ENCODE data around the gene RGMB.

Gene RGMB

DNA sequence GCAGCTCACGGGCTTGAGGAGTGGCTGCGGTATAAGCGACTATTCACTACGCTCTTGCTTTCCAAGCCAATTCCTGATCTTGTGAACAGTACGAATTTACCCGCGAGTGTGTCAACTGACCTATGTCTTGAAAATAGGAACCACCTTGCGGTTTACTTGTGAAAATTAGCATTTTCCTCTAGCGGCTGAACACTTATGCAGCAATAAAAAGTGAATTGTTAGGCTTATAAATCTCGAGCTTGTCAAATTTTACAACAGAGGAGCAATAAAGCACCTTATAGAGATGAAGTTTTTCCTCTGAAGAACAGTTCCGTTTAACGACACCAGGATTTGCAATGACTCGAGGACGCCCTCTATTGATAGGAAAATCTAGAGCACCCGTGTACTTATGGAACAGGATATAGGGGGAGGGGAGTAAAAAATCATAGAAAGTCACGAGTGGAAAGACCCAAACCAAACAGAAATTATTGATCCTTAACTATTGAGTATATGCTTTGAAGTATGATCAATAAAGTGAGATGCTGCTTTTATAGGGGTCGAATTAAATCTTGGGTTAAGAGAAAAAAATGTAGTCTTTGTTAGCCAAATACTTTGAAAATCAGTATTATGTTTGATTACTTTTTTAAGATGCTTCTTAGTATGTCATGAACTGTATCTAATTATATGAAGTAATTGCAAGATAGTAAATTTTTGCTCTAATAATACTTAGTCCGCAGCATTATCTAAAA, 1.9 kb upstream of the RGMB start:
- H3K27ac Mint-ChIP-seq = no peak overlapping the region
- no peak for DNase-seq (ENCODE audit: low spot score)
- H3K36me3 Mint-ChIP-seq (ENCODE audit: low read depth) = no peaks in the 10 kb centered on the region
- H3K9me3 Mint-ChIP-seq = no peaks in the 10 kb centered on the region
- H3K27me3 Mint-ChIP-seq (ENCODE audit: low read depth) = peaks cover 82% of the 10 kb centered on the region
- H3K4me1 Mint-ChIP-seq (ENCODE audit: low read depth) = peaks cover 41% of the 10 kb centered on the region
- H3K4me3 Mint-ChIP-seq = peak overlapping the region; percentile 90

- no peaks in the 10 kb centered on the region for H3K36me3 Mint-ChIP-seq (ENCODE audit: low read depth)
- no peaks in the 10 kb centered on the region for H3K9me3 Mint-ChIP-seq
- H3K27ac Mint-ChIP-seq = peak overlapping the region; percentile 63
- H3K4me3 Mint-ChIP-seq = peak overlapping the region; percentile 88
- no peak for DNase-seq (ENCODE audit: low spot score)
- H3K4me1 Mint-ChIP-seq (ENCODE audit: low read depth) = peaks cover 41% of the 10 kb centered on the region
- H3K27me3 Mint-ChIP-seq (ENCODE audit: low read depth) = peaks cover 82% of the 10 kb centered on the region
These were observed 849 bp upstream of the RGMB start for GRCh38 chr5:98772415-98773213.

DNA sequence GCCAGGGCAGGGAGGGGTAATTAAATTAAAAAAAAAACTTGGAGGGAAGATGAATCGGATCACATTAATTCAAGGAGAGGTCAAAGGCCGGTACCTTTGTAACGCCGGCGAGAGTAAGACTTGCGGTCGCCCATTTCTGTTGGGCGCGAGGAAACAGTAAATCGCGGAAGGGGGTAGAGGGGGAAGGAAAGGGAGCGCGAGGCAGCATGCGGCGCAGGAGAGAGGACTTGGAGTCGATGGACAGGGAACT, 324 bp upstream of the RGMB start:
- no peak for DNase-seq (ENCODE audit: low spot score)
- Mint-ChIP-seq H3K9me3 (no peaks in the 10 kb centered on the region), H3K4me1 (ENCODE audit: low read depth) (peaks cover 39% of the 10 kb centered on the region), H3K36me3 (ENCODE audit: low read depth) (no peaks in the 10 kb centered on the region), H3K27me3 (ENCODE audit: low read depth) (peaks cover 80% of the 10 kb centered on the region), H3K27ac (peak overlapping the region; percentile 63), H3K4me3 (peak overlapping the region; percentile 88)

DNA sequence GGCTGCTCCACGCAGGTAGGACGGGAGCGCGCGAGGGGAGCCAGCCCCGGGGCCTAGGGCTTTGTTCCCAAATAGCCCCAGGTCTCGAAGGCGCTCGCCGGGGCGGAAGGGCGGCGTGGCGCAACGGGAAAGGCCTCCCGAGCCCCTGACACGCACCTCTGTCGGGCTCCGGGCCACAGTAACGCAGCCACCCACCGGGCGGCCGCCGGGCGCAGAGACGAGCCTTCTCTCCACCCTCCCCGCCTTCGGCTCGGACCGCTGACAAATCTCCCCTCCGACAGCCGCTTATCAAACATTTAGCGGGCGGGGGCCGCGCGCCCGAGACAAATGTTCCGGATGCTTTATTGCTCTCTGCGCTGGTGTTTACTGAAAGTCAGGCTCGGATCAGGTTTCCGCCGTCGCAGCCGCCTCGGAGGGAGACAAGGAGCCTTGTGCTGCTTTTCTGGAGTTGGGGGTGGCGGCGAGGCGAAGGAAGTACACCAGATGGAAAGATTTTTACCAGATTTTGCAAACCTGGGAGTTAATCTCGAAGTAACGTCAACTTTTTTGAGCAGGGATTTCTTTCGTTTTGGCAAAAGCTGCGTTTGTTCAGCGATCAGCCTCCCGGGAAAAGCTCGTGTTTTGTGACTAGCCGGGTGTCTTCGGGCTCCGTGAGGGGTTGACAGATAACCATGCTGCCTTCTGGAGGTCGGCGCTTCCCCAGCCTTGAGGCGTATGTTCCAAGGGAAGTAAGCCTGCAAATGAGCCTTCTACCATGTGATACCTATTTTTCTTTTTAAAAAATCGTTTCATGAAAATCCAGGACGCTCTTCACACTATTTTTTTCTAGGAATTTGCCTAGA, 950 bp downstream of the RGMB start:
- Mint-ChIP-seq H3K4me1 (ENCODE audit: low read depth) (peaks cover 33% of the 10 kb centered on the region), H3K9me3 (no peaks in the 10 kb centered on the region), H3K4me3 (peak overlapping the region; percentile 95), H3K27ac (no peak overlapping the region), H3K27me3 (ENCODE audit: low read depth) (peaks cover 78% of the 10 kb centered on the region), H3K36me3 (ENCODE audit: low read depth) (no peaks in the 10 kb centered on the region)
- DNase-seq (ENCODE audit: low spot score) = no peak

DNA sequence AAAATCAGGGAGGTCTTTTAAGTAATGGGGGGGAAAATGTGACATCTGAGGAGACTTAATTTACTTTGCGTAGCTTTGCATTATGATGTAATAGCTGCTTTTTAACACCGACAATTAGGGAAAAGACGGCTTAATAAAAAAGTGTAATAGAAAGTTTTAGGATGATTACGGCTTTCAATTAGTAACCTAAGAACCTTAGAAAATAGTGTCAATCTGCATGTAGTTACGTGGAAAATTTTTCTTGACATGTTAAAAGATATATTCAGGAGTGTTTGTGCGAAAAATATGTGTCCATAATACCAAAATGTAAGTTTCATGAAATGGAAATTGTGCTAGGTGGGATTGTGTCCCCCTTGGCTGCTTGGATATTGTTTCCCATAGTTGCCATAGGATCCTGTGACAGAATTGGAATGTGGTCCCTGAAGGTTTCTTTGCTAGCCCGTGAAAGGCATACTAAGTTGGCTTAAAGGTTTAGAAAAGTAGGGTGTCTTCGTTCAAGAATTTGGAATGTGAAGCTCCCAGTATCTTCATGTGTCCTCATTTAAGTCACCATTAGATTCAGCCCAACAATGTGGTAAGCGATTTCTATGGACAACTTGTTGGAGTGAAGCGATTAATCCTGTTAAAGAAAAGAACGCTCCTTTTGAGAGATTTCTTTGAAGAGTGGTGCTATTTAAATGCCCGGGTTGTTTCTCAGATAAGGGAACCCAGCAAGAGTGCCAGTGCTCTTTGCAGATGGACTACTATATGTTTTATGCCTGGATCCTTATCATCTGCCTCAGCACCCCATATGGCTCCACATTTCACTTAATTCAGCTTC, 2.0 kb downstream of the RGMB start:
- Mint-ChIP-seq H3K27ac (no peak overlapping the region), H3K4me1 (ENCODE audit: low read depth) (peaks cover 26% of the 10 kb centered on the region), H3K27me3 (ENCODE audit: low read depth) (peaks cover 68% of the 10 kb centered on the region)

GRCh38 chr5:98776066-98776705, 2.7 kb downstream of the RGMB start:
- Mint-ChIP-seq H3K27ac (no peak overlapping the region), H3K36me3 (ENCODE audit: low read depth) (no peaks in the 10 kb centered on the region), H3K27me3 (ENCODE audit: low read depth) (peaks cover 61% of the 10 kb centered on the region), H3K9me3 (no peaks in the 10 kb centered on the region), H3K4me1 (ENCODE audit: low read depth) (peaks cover 24% of the 10 kb centered on the region), H3K4me3 (no peak overlapping the region)
- no peak for DNase-seq (ENCODE audit: low spot score)

More for the DNA sequence above, 2.0 kb downstream of the RGMB start:
- no peak for DNase-seq (ENCODE audit: low spot score)
- Mint-ChIP-seq H3K4me3 (peak overlapping the region; percentile 95), H3K36me3 (ENCODE audit: low read depth) (no peaks in the 10 kb centered on the region), H3K9me3 (no peaks in the 10 kb centered on the region)

GRCh38 chr5:98777295-98777694, 3.8 kb downstream of the RGMB start:
- Mint-ChIP-seq H3K27ac (no peak overlapping the region), H3K4me3 (no peak overlapping the region), H3K27me3 (ENCODE audit: low read depth) (peaks cover 50% of the 10 kb centered on the region), H3K4me1 (ENCODE audit: low read depth) (peaks cover 16% of the 10 kb centered on the region), H3K9me3 (no peaks in the 10 kb centered on the region), H3K36me3 (ENCODE audit: low read depth) (no peaks in the 10 kb centered on the region)
- DNase-seq (ENCODE audit: low spot score) = no peak

- Mint-ChIP-seq H3K9me3 (no peaks in the 10 kb centered on the region), H3K4me3 (no peak overlapping the region), H3K27ac (no peak overlapping the region), H3K4me1 (ENCODE audit: low read depth) (peaks cover 8% of the 10 kb centered on the region), H3K27me3 (ENCODE audit: low read depth) (peaks cover 37% of the 10 kb centered on the region), H3K36me3 (ENCODE audit: low read depth) (no peaks in the 10 kb centered on the region)
- DNase-seq (ENCODE audit: low spot score) = no peak
These were observed 5.9 kb downstream of the RGMB start for GRCh38 chr5:98779264-98779877.

- no peak overlapping the region for H3K27ac Mint-ChIP-seq
- no peak overlapping the region for H3K4me3 Mint-ChIP-seq
- H3K36me3 Mint-ChIP-seq (ENCODE audit: low read depth) = no peaks in the 10 kb centered on the region
- H3K27me3 Mint-ChIP-seq (ENCODE audit: low read depth) = peaks cover 27% of the 10 kb centered on the region
- H3K9me3 Mint-ChIP-seq = no peaks in the 10 kb centered on the region
- no peak for DNase-seq (ENCODE audit: low spot score)
- no peaks in the 10 kb centered on the region for H3K4me1 Mint-ChIP-seq (ENCODE audit: low read depth)
These were observed 6.9 kb downstream of the RGMB start for GRCh38 chr5:98780390-98780789.

DNA sequence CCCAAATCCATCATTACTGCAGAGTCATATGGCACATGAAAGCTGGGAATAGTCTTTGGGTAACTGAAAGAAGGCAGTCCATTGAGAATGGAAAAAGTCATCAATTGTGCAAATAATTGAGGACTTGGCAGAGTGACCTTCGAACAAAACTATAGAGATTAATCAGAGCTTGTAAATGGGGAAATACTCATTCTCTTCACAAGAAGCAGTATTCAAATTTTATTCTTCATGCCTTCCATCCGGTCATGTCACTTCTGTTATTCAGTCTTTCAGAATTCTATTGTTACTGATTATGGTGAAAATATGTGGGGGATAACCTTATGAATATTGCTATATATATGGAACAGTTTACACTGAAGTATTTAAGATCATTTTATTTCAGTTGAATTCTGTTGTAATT, 8.1 kb downstream of the RGMB start:
- Mint-ChIP-seq H3K9me3 (no peaks in the 10 kb centered on the region), H3K27me3 (ENCODE audit: low read depth) (peaks cover 16% of the 10 kb centered on the region), H3K4me1 (ENCODE audit: low read depth) (no peaks in the 10 kb centered on the region), H3K4me3 (no peak overlapping the region), H3K36me3 (ENCODE audit: low read depth) (no peaks in the 10 kb centered on the region), H3K27ac (no peak overlapping the region)
- no peak for DNase-seq (ENCODE audit: low spot score)

DNA sequence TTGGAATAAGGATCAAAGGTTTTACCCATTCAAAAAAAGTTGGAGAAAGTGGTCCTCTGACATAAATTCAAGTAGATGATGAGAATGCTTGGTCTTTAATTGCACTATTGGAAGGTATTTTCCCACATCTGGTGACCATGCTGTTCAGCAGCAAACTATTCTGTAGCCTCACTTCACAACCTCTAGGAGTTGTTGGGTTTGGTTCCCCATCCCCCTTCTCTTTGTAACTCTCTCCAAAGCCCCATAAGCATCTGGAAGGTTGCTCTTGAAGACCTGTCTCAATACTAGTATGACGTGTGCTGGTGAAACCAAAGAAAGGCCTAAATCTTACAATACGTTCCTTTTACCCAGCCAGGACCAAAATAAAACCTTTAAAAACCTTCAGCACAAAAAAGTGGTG, 8.5 kb downstream of the RGMB start:
- Mint-ChIP-seq H3K27ac (no peak overlapping the region), H3K36me3 (ENCODE audit: low read depth) (no peaks in the 10 kb centered on the region), H3K27me3 (ENCODE audit: low read depth) (peaks cover 12% of the 10 kb centered on the region), H3K9me3 (no peaks in the 10 kb centered on the region), H3K4me1 (ENCODE audit: low read depth) (no peaks in the 10 kb centered on the region), H3K4me3 (no peak overlapping the region)
- no peak for DNase-seq (ENCODE audit: low spot score)

- no peak for DNase-seq (ENCODE audit: low spot score)
- H3K27me3 Mint-ChIP-seq (ENCODE audit: low read depth) = peaks cover 4% of the 10 kb centered on the region
- H3K36me3 Mint-ChIP-seq (ENCODE audit: low read depth) = no peaks in the 10 kb centered on the region
- no peaks in the 10 kb centered on the region for H3K9me3 Mint-ChIP-seq
- no peaks in the 10 kb centered on the region for H3K4me1 Mint-ChIP-seq (ENCODE audit: low read depth)
- H3K4me3 Mint-ChIP-seq = no peak overlapping the region
- H3K27ac Mint-ChIP-seq = no peak overlapping the region
These were observed 9.7 kb downstream of the RGMB start for GRCh38 chr5:98783051-98783649.

Measured in T-helper 2 cell treated with Interferon-gamma antibody and Interleukin-4, amounts not matched to agents 5 μg/mL and 100 μg/mL, for 36 hours (primary cell).